Measurements from ENCODE around the gene AK3. TPM values are rescaled to one million over a fixed set of nuclear protein-coding genes. Genes with fewer than 3 reads are reported as not detected.

Gene AK3
- total and polyA plus RNA-seq, 7 donors: 47.5 to 183 (median 111) TPM

GRCh38 chr9:4674783-4675182, 66.2 kb downstream of the AK3 start:
- H3K27me3 ChIP-seq (ENCODE audit: insufficient read depth in 3 of 3, low read length in 2 of 3): no peaks in the 10 kb centered on the region
- H3K27ac ChIP-seq: peak overlapping the region; percentile 34
- H3K36me3 ChIP-seq (ENCODE audit: insufficient read depth in 1 of 2, low read depth in 1 of 2): no peaks in the 10 kb centered on the region
- ATAC-seq (no peak), DNase-seq (no peak)
- no peak for TF ChIP-seq CTCF (IDR thresholded peaks at IDR 0.05)
- intact Hi-C loops (cut with DNase I): no loop called here
- peaks cover 11% of the 10 kb centered on the region for H3K4me1 ChIP-seq
- no peak overlapping the region for H3K4me3 ChIP-seq
- no peaks in the 10 kb centered on the region for H3K9me3 ChIP-seq

- H3K4me3 ChIP-seq: no peak overlapping the region
- TF ChIP-seq CTCF (IDR thresholded peaks at IDR 0.05): no peak
- ATAC-seq: no peak
- WGBS, 3 donors: 96 to 100% (median 100%) methylated on average over 1 of the region's 1 CpG
- no peaks in the 10 kb centered on the region for H3K36me3 ChIP-seq (ENCODE audit: insufficient read depth in 1 of 2, low read depth in 1 of 2)
- no peak overlapping the region for H3K27ac ChIP-seq
- peaks cover 3% of the 10 kb centered on the region for H3K4me1 ChIP-seq
- intact Hi-C loops (cut with DNase I): no loop called here
- no peaks in the 10 kb centered on the region for H3K9me3 ChIP-seq
- no peak for DNase-seq
- no peaks in the 10 kb centered on the region for H3K27me3 ChIP-seq (ENCODE audit: insufficient read depth in 3 of 3, low read length in 2 of 3)
Measured at GRCh38 chr9:4671737-4672136, 69.3 kb downstream of the AK3 start.

- intact Hi-C loops (cut with DNase I): no loop called here
- DNase-seq (no peak), ATAC-seq (no peak)
- Histone ChIP-seq H3K27ac (no peak overlapping the region), H3K27me3 (ENCODE audit: insufficient read depth in 3 of 3, low read length in 2 of 3) (no peaks in the 10 kb centered on the region), H3K9me3 (no peaks in the 10 kb centered on the region), H3K4me1 (peaks cover 10% of the 10 kb centered on the region), H3K36me3 (ENCODE audit: insufficient read depth in 1 of 2, low read depth in 1 of 2) (no peaks in the 10 kb centered on the region), H3K4me3 (no peak overlapping the region)
- TF ChIP-seq CTCF (IDR thresholded peaks at IDR 0.05): no peak
- 89 to 91% (median 91%) methylated on average over 3 of the region's 3 CpGs for WGBS, 3 donors
Measured at GRCh38 chr9:4670591-4670990, 70.4 kb downstream of the AK3 start.

- TF ChIP-seq CTCF (IDR thresholded peaks at IDR 0.05): no peak
- intact Hi-C loops (cut with DNase I): loop anchor here in 1 of 2 donors (5.0 to 10.0 kb wide), 3 partner anchors 72 to 955 kb away; partner anchors contain the start of genes AK3, JAK2 and RIC1
- peaks cover 11% of the 10 kb centered on the region for H3K4me1 ChIP-seq
Measured at GRCh38 chr9:4669890-4670289, 71.1 kb downstream of the AK3 start.

GRCh38 chr9:4668604-4669003, 72.4 kb downstream of the AK3 start:
- no peaks in the 10 kb centered on the region for H3K9me3 ChIP-seq
- H3K27me3 ChIP-seq (ENCODE audit: insufficient read depth in 3 of 3, low read length in 2 of 3): no peaks in the 10 kb centered on the region
- H3K4me1 ChIP-seq: peaks cover 11% of the 10 kb centered on the region
- no peak overlapping the region for H3K4me3 ChIP-seq
- intact Hi-C loops (cut with DNase I): loop anchor here in 1 of 2 donors (5.0 to 10.0 kb wide), 3 partner anchors 74 to 956 kb away; partner anchors contain the start of genes AK3, JAK2 and RIC1
- 84 to 90% (median 86%) methylated on average over 2 of the region's 2 CpGs for WGBS, 3 donors
- ATAC-seq (no peak), DNase-seq (no peak)
- H3K27ac ChIP-seq: no peak overlapping the region
- H3K36me3 ChIP-seq (ENCODE audit: insufficient read depth in 1 of 2, low read depth in 1 of 2): no peaks in the 10 kb centered on the region
- no peak for TF ChIP-seq CTCF (IDR thresholded peaks at IDR 0.05)

More at GRCh38 chr9:4669890-4670289, 71.1 kb downstream of the AK3 start:
- Histone ChIP-seq H3K36me3 (ENCODE audit: insufficient read depth in 1 of 2, low read depth in 1 of 2) (no peaks in the 10 kb centered on the region), H3K27me3 (ENCODE audit: insufficient read depth in 3 of 3, low read length in 2 of 3) (no peaks in the 10 kb centered on the region), H3K4me3 (no peak overlapping the region), H3K9me3 (no peaks in the 10 kb centered on the region), H3K27ac (no peak overlapping the region)
- ATAC-seq: no peak
- no peak for DNase-seq

All from psoas muscle (tissue), 8 donors.